GM10266 (cell line): Measurements from ENCODE around the gene STX2.
"Not testable (repeated sequence)": the region's sequence is repeated elsewhere in the genome, so short reads cannot be mapped to it uniquely, and the experiment has no call there.

ENCODE experiments used
- DNase-seq: peaks from one replicate; pipeline ENCODE4 v3.0.0; 2012; ENCODE audit errors: extremely low spot score
- CTCF ChIP-seq: IDR thresholded peaks from 2 replicates; pipeline ENCODE4 v1.5.1; 2012; ENCODE audit warnings: mild to moderate bottlenecking, low read depth; ENCODE audit not compliant: control insufficient read depth, insufficient read depth; ENCODE audit errors: missing control alignments

Gene STX2

GRCh38 chr12:130878193-130879185 is 39.4 kb upstream of the STX2 start:
- TF ChIP-seq CTCF: no peak
- DNase-seq: no peak

- DNase-seq: no peak
- TF ChIP-seq CTCF: no peak
Observed at GRCh38 chr12:130877333-130877732, 38.3 kb upstream of the STX2 start.

DNA sequence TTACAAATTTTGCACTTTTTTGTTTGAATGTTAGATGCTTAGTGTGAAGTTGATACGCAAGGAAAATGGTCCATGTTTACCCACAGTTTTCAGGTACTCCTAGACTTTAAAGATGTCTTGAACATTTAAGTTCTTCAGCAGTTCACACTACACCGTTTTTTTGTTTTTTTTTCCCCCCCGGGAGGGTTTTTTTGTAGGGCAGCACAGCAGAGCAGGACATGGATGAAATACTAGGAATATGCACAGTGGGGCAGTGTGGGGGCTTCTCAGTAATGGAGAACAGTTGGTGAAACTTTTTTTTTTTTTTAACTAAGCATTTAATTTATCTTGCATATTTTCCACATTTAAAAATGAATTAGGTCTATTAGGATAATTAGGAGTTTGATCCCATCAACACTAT is 37.7 kb upstream of the STX2 start:
- no peak for TF ChIP-seq CTCF
- no peak for DNase-seq

- no peak for DNase-seq
- TF ChIP-seq CTCF: no peak
Observed at GRCh38 chr12:130876297-130876696, 37.2 kb upstream of the STX2 start.

GRCh38 chr12:130875708-130876107 is 36.7 kb upstream of the STX2 start:
- DNase-seq: not testable (repeated sequence)

DNA sequence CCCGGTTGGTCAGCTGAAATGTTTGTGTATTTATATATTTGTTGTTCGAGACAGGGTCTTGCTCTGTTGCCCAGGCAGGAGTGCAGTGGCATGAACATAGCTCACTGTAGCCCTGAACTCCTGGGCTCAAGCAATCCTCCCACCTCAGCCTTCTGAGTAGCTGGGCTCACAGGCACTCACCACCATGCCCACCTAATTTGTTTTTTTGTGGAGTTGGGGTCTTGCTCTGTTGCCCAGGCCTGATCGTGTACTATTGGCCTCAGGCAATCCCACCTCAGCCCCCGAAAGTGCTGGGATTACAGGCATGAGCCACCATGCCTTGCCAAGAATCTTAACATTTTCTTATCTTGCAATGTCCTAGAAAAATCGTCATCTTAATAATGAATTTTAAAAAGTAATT is 36.1 kb upstream of the STX2 start:
- no peak for TF ChIP-seq CTCF
- no peak for DNase-seq

- no peak for DNase-seq
- TF ChIP-seq CTCF: no peak
Observed at GRCh38 chr12:130874696-130875095, 35.6 kb upstream of the STX2 start.

DNA sequence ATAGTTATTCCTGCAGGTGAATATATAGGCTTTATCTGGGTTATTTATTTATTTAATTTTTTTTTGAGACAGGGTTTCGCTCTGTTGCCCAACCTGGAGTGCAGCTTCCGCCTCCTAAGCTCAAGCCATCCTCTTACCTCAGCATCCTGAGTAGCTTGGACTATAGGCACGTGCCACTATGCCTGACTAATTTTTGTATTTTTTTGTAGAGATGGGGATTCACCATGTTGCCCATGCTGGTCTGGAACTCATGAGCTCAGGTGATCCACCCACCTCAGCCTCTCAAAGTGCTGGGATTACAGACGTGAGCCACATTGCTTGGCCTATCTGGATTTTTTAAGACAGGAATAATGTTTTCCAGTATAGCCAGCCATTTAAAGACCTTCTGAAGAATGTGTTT is 34.8 kb upstream of the STX2 start:
- no peak for TF ChIP-seq CTCF
- no peak for DNase-seq
